Neural cell (in vitro differentiated cells): ENCODE data around the gene DAGLA. TPM values are rescaled to one million over a fixed set of nuclear protein-coding genes. Genes with fewer than 3 reads are reported as not detected.

Experiments
- H2AFZ ChIP-seq: fragments of 200-600, 300-800 bp; sonication (generic), shearing (Covaris generic); 2 replicates; pipeline ENCODE4 v1.6.0; 2014; ENCODE audit warnings: low read depth, mild to moderate bottlenecking, antibody characterized with exemption, low read length, moderate library complexity
- H3F3A ChIP-seq: fragments of 200-600 bp; shearing (Covaris generic); 2 replicates; pipeline ENCODE4 v1.6.1; 2016; ENCODE audit warnings: mild to moderate bottlenecking, moderate library complexity, mixed read lengths, antibody characterized with exemption, low read length; ENCODE audit not compliant: insufficient read depth, poor library complexity, severe bottlenecking
- H3K27ac ChIP-seq: fragments of 200-600, 300-800 bp; sonication (generic), shearing (Covaris generic); 2 replicates; pipeline ENCODE4 v1.5.1; 2014; ENCODE audit warnings: mild to moderate bottlenecking, low read length, moderate library complexity
- H3K27me3 ChIP-seq: fragments of 300-800, 200-600 bp; sonication (generic), shearing (Covaris generic); 2 replicates; pipeline ENCODE4 v1.6.0; 2014; ENCODE audit warnings: mild to moderate bottlenecking, low read depth, low read length, moderate library complexity; ENCODE audit not compliant: insufficient read depth
- H3K36me3 ChIP-seq: fragments of 300-800, 200-600 bp; sonication (generic), shearing (Covaris generic); 2 replicates; pipeline ENCODE4 v1.5.1; 2014; ENCODE audit warnings: mild to moderate bottlenecking, antibody characterized with exemption, low read length, moderate library complexity; ENCODE audit not compliant: insufficient read depth
- H3K4me2 ChIP-seq: fragments of 300-800, 200-600 bp; sonication (generic), shearing (Covaris generic); 2 replicates; pipeline ENCODE4 v1.6.0; 2014; ENCODE audit warnings: mild to moderate bottlenecking, low read length
- H3K4me3 ChIP-seq: fragments of 300-800, 200-600 bp; sonication (generic), shearing (Covaris generic); 2 replicates; pipeline ENCODE4 v1.5.1; 2014; ENCODE audit warnings: mild to moderate bottlenecking, low read length, moderate library complexity
- H3K79me2 ChIP-seq: fragments of 200-600 bp; shearing (Covaris generic); replicated peaks from 2 replicates; pipeline ENCODE4 v1.6.0; 2014; ENCODE audit warnings: mild to moderate bottlenecking, low read length, moderate library complexity; ENCODE audit not compliant: insufficient read depth
- H3K9ac ChIP-seq: fragments of 300-800, 200-600 bp; sonication (generic), shearing (Covaris generic); 2 replicates; pipeline ENCODE4 v1.6.1; 2016; ENCODE audit warnings: mild to moderate bottlenecking, low read length, mixed read lengths
- H3K9me2 ChIP-seq: fragments of 200-600 bp; shearing (Covaris generic); 2 replicates; pipeline ENCODE4 v1.6.1; 2016; ENCODE audit warnings: mild to moderate bottlenecking, low read length, mixed read lengths; ENCODE audit not compliant: insufficient read depth
- H3K9me3 ChIP-seq: fragments of 200-600, 300-800 bp; sonication (generic), shearing (Covaris generic); 2 replicates; pipeline ENCODE4 v1.6.1; 2016; ENCODE audit warnings: mild to moderate bottlenecking, mixed run types, low read length, moderate library complexity, mixed read lengths
- H4K20me1 ChIP-seq: fragments of 200-600 bp; shearing (Covaris generic); 2 replicates; pipeline ENCODE4 v1.6.1; 2016; ENCODE audit warnings: mild to moderate bottlenecking, mixed run types; ENCODE audit not compliant: insufficient read depth
- EP300 ChIP-seq: fragments of 450-650 bp; conservative IDR thresholded peaks from 2 replicates; pipeline ENCODE4 v1.6.1; 2014; ENCODE audit warnings: antibody characterized with exemption, mild to moderate bottlenecking, moderate library complexity; ENCODE audit not compliant: poor library complexity, severe bottlenecking
- EZH2 ChIP-seq: fragments of 200-600, 300-800 bp; shearing (Covaris generic), sonication (generic); IDR thresholded peaks from 2 replicates; pipeline ENCODE4 v1.6.1; 2014; ENCODE audit warnings: antibody characterized with exemption, low read length, borderline replicate concordance, mild to moderate bottlenecking; ENCODE audit not compliant: insufficient read depth, poor library complexity, severe bottlenecking
- MXI1 ChIP-seq: fragments of 450-650 bp; conservative IDR thresholded peaks from 2 replicates; pipeline ENCODE4 v1.6.1; 2014; ENCODE audit warnings: antibody characterized with exemption, mild to moderate bottlenecking; ENCODE audit not compliant: poor library complexity, severe bottlenecking
- POLR2AphosphoS5 ChIP-seq: IDR thresholded peaks from 2 replicates; pipeline ENCODE4 v1.6.1; 2012
- RAD21 ChIP-seq: fragments of 450-650 bp; conservative IDR thresholded peaks from 2 replicates; pipeline ENCODE4 v1.6.1; 2014; ENCODE audit warnings: antibody characterized with exemption, mild to moderate bottlenecking, moderate library complexity
- SMC3 ChIP-seq: fragments of 450-650 bp; conservative IDR thresholded peaks from 2 replicates; pipeline ENCODE4 v1.6.1; 2014; ENCODE audit warnings: antibody characterized with exemption, mild to moderate bottlenecking, moderate library complexity; ENCODE audit not compliant: poor library complexity
- TAF1 ChIP-seq: IDR thresholded peaks from 2 replicates; pipeline ENCODE4 v1.6.1; 2012; ENCODE audit warnings: low read depth
- polyA plus RNA-seq: library from polyadenylated mRNA; depleted of rRNA; stranded (reverse); fragments of >200 nt; gene quantifications from 2 replicates; pipeline ENCODE4 v1.2.3, GENCODE V29; 2014
- TF ChIP-seq, protein P1 (sequence below): fragments of 450-650 bp; IDR thresholded peaks from 2 replicates; pipeline ENCODE4 v1.5.1; 2014; ENCODE audit warnings: antibody characterized with exemption, mild to moderate bottlenecking, moderate library complexity; ENCODE audit not compliant: poor library complexity, severe bottlenecking
- TF ChIP-seq, protein P2 (sequence below): IDR thresholded peaks from 2 replicates; pipeline ENCODE4 v1.6.1; 2012; ENCODE audit warnings: borderline replicate concordance

Gene DAGLA
- polyA plus RNA-seq, 1 donor from 2014 or later: 4.5 TPM

DNA sequence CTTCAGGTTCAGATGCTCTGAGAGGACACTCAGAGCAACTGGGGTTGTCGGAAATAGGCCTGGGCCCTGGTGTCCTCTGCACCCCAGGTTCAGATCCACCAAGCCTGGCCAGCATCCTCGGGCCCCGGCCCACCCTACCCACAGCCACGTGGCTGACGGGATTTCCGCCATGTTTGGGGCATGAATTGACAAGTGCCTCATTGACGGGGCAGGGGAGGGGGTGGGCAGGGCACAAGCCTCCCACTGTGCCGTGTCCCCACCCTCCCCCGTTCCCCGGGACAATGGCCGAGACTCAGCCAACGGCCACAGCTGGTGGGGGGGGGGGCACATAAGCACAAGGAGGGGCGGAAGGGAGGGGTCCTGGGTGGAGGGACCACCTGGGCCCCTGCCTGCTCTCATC is 80.8 kb downstream of the DAGLA start:
- Histone ChIP-seq H3K9me3 (no peaks in the 10 kb centered on the region), H4K20me1 (no peaks in the 10 kb centered on the region), H3K79me2 (no peaks in the 10 kb centered on the region), H3K27ac (no peak overlapping the region), H3K4me3 (no peak overlapping the region), H3K4me2 (no peak overlapping the region), H2AFZ (no peak overlapping the region), H3K9me2 (no peaks in the 10 kb centered on the region), H3K9ac (no peak overlapping the region), H3F3A (no peaks in the 10 kb centered on the region), H3K27me3 (no peaks in the 10 kb centered on the region), H3K36me3 (no peaks in the 10 kb centered on the region)
- TF ChIP-seq, protein P1, sequence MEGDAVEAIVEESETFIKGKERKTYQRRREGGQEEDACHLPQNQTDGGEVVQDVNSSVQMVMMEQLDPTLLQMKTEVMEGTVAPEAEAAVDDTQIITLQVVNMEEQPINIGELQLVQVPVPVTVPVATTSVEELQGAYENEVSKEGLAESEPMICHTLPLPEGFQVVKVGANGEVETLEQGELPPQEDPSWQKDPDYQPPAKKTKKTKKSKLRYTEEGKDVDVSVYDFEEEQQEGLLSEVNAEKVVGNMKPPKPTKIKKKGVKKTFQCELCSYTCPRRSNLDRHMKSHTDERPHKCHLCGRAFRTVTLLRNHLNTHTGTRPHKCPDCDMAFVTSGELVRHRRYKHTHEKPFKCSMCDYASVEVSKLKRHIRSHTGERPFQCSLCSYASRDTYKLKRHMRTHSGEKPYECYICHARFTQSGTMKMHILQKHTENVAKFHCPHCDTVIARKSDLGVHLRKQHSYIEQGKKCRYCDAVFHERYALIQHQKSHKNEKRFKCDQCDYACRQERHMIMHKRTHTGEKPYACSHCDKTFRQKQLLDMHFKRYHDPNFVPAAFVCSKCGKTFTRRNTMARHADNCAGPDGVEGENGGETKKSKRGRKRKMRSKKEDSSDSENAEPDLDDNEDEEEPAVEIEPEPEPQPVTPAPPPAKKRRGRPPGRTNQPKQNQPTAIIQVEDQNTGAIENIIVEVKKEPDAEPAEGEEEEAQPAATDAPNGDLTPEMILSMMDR: no peak
- TF ChIP-seq EZH2 (no peak), TAF1 (no peak), SMC3 (no peak), EP300 (no peak)

DNA sequence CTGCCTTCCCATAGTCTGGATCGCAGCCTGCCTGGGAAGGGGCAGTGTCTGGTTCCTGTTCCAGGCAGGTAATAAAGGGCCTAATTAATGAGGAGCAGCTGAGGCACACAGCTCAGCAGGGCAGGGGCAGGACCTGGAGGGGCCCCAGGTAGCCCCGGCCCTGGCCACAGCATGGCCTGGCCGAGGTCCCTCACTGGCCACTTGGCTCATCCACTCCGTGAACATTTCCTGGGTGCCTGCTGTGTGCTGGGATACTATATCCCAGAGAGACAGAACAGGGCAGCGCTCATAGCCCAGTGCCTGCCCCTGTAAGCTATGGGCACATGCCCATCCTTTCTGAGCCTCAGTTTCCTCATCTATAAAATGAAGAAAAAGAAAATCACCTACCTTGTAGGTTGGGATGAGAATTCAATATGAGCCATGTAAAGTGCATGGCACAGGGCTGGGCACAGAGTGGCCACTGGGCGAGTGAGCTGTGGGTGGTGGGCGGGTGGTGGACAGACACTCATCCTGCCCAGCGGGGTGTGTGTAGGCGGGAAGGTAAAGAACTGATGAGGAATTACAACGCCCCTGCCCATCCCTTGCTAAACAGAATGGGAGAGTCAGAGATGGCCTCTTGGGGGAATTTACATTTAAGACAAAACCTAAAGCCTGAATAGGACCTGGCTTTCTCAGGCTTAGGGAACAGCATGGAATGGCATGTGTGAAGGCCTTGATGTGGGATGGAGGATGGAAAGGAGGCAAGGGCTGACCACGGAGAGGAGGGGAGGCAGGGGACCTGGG is 81.4 kb downstream of the DAGLA start:
- Histone ChIP-seq H3K4me3 (no peak overlapping the region), H3K36me3 (no peaks in the 10 kb centered on the region), H3K9me3 (no peaks in the 10 kb centered on the region), H3F3A (no peaks in the 10 kb centered on the region), H3K79me2 (no peaks in the 10 kb centered on the region), H3K27ac (no peak overlapping the region), H3K9me2 (no peaks in the 10 kb centered on the region), H4K20me1 (no peaks in the 10 kb centered on the region), H3K4me2 (no peak overlapping the region), H3K9ac (no peak overlapping the region), H3K27me3 (no peaks in the 10 kb centered on the region), H2AFZ (no peak overlapping the region)
- TF ChIP-seq EZH2: no peak
- TF ChIP-seq, protein P2, sequence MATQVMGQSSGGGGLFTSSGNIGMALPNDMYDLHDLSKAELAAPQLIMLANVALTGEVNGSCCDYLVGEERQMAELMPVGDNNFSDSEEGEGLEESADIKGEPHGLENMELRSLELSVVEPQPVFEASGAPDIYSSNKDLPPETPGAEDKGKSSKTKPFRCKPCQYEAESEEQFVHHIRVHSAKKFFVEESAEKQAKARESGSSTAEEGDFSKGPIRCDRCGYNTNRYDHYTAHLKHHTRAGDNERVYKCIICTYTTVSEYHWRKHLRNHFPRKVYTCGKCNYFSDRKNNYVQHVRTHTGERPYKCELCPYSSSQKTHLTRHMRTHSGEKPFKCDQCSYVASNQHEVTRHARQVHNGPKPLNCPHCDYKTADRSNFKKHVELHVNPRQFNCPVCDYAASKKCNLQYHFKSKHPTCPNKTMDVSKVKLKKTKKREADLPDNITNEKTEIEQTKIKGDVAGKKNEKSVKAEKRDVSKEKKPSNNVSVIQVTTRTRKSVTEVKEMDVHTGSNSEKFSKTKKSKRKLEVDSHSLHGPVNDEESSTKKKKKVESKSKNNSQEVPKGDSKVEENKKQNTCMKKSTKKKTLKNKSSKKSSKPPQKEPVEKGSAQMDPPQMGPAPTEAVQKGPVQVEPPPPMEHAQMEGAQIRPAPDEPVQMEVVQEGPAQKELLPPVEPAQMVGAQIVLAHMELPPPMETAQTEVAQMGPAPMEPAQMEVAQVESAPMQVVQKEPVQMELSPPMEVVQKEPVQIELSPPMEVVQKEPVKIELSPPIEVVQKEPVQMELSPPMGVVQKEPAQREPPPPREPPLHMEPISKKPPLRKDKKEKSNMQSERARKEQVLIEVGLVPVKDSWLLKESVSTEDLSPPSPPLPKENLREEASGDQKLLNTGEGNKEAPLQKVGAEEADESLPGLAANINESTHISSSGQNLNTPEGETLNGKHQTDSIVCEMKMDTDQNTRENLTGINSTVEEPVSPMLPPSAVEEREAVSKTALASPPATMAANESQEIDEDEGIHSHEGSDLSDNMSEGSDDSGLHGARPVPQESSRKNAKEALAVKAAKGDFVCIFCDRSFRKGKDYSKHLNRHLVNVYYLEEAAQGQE: no peak
- TF ChIP-seq EP300: no peak
- TF ChIP-seq RAD21: no peak
- TF ChIP-seq, protein P1: no peak
- no peak for TF ChIP-seq SMC3
- no peak for TF ChIP-seq POLR2AphosphoS5
- no peak for TF ChIP-seq MXI1
- no peak for TF ChIP-seq TAF1
